Smooth muscle cell (in vitro differentiated cells): ENCODE results near the gene CELSR1. TPM values are rescaled to one million over a fixed set of nuclear protein-coding genes. Genes with fewer than 3 reads are reported as not detected.

Experiments
- DNase-seq: peaks from one replicate; lab custom pipeline; 2025; ENCODE audit not compliant: unreplicated experiment; lab: John Stamatoyannopoulos, UW
- H2AFZ ChIP-seq: fragments of 200-600 bp; sonication (generic); 2 replicates; pipeline ENCODE4 v1.6.0; 2016; ENCODE audit warnings: antibody characterized with exemption, low read depth, mild to moderate bottlenecking
- H3F3A ChIP-seq: fragments of 200-600 bp; sonication (generic); 2 replicates; pipeline ENCODE4 v1.6.0; 2017; ENCODE audit warnings: antibody characterized with exemption, low read depth
- H3K27ac ChIP-seq: fragments of 200-600 bp; sonication (generic); 2 replicates; pipeline ENCODE4 v1.5.1; 2016; ENCODE audit warnings: low read depth, mild to moderate bottlenecking
- H3K27me3 ChIP-seq: fragments of 200-600 bp; sonication (generic); 2 replicates; pipeline ENCODE4 v1.6.1; 2016; ENCODE audit warnings: low read depth, mild to moderate bottlenecking
- H3K36me3 ChIP-seq: fragments of 200-600 bp; sonication (generic); 2 replicates; pipeline ENCODE4 v1.5.1; 2016; ENCODE audit warnings: low read depth
- H3K4me1 ChIP-seq: fragments of 200-600 bp; sonication (generic); 2 replicates; pipeline ENCODE4 v1.5.1; 2016; ENCODE audit warnings: low read depth
- H3K4me2 ChIP-seq: fragments of 200-600 bp; sonication (generic); 2 replicates; pipeline ENCODE4 v1.6.0; 2016; ENCODE audit warnings: mild to moderate bottlenecking
- H3K4me3 ChIP-seq: fragments of 200-600 bp; sonication (generic); 2 replicates; pipeline ENCODE4 v1.5.1; 2016; ENCODE audit warnings: mild to moderate bottlenecking
- H3K79me2 ChIP-seq: fragments of 200-600 bp; sonication (generic); 2 replicates; pipeline ENCODE4 v1.6.0; 2016; ENCODE audit warnings: low read depth, mild to moderate bottlenecking
- H3K9ac ChIP-seq: fragments of 200-600 bp; sonication (generic); 2 replicates; pipeline ENCODE4 v1.6.0; 2016; ENCODE audit warnings: low read depth
- H3K9me3 ChIP-seq: fragments of 200-600 bp; sonication (generic); replicated peaks from 2 replicates; pipeline ENCODE4 v1.5.1; 2016; ENCODE audit warnings: low read depth
- H4K20me1 ChIP-seq: fragments of 200-600 bp; sonication (generic); 2 replicates; pipeline ENCODE4 v1.6.0; 2016; ENCODE audit warnings: low read depth
- CTCF ChIP-seq: fragments of 200-600 bp; sonication (generic); IDR thresholded peaks from 2 replicates; pipeline ENCODE4 v1.5.1; 2017; ENCODE audit warnings: borderline replicate concordance, mild to moderate bottlenecking, antibody characterized with exemption; ENCODE audit not compliant: insufficient read depth, poor library complexity, severe bottlenecking
- WGBS: methylation state at CpG from one replicate; pipeline ENCODE4 v1.1.7; 2016; ENCODE audit warnings: low lambda C conversion rate; 5-methylcytosine and 5-hydroxymethylcytosine counted together
- polyA plus RNA-seq: library from polyadenylated mRNA; unstranded; fragments of >200 nt; fragmentation: Nextera tagmentation; extraction: Ambion mirVana; gene quantifications from 2 replicates; pipeline ENCODE4 v1.2.1, GENCODE V29; 2016
- total RNA-seq: library from RNA; depleted of rRNA; stranded (reverse); fragments of >200 nt; gene quantifications from 2 replicates; pipeline ENCODE4 v1.2.3, GENCODE V29; 2014

Gene CELSR1
- total and polyA plus RNA-seq, 2 experiments from 2014 or later, result 3.6 to 15.2 TPM

GRCh38 chr22:46357711-46358520 lies 179.5 kb downstream of the CELSR1 start:
- 95% methylated on average over 8 of the region's 19 CpGs for WGBS
- TF ChIP-seq CTCF, result no peak
- Histone ChIP-seq H3K4me3 (no peak overlapping the region), H3K27me3 (no peaks in the 10 kb centered on the region), H4K20me1 (peaks cover 32% of the 10 kb centered on the region), H2AFZ (no peak overlapping the region), H3K79me2 (no peaks in the 10 kb centered on the region), H3F3A (no peaks in the 10 kb centered on the region), H3K36me3 (no peaks in the 10 kb centered on the region), H3K4me2 (no peak overlapping the region), H3K9me3 (no peaks in the 10 kb centered on the region), H3K9ac (no peak overlapping the region), H3K27ac (no peak overlapping the region), H3K4me1 (no peaks in the 10 kb centered on the region)
- DNase-seq, result no peak

DNA sequence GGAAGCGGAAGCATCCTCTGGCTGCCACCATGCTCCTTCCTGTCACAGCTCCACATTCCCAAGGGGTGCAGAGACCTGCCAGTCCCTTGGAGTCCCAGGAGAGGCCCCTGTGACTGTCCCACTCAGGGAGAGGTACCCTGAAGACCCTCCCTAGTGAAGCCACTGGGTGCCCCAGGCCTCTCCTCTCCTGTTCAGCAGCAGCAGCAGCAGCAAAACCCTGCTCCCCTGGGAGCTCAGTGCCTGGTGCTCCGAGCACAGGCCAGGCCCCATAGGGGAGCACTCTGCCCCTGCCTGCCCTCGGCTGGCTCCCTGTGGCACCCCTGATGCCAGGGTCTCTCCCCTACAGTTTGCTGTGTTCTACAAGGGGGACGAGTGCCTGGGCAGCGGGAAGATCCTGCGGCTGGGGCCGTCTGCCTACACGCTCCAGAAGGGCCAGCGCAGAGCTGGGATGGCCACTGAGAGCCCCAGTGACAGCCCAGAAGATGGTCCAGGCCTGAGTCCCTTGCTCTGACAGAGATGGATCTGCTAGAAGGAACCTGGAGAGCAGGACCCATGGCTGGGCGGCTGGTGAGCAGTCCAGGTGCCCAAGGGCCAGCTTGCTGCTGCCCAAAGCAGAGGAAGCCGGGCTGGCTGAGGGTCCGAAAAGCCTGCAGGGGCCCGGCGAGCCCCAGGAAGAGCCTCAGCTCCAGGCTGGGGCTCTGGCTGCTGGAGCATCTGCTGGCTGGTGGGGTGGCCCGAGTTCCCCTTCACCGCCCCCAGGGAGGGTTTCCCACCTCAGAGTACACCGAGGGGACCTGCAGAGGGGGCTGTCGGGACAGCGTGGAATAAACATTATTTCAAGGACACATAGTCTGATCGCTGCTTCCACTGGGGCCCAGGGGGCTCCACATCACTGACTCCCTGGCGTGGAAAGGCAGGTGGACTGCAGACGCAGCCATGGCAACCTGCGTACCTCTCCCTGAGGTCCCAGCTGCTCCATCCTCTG lies 180.6 kb downstream of the CELSR1 start:
- Histone ChIP-seq H3K4me2 (no peak overlapping the region), H3K4me1 (no peaks in the 10 kb centered on the region), H3K36me3 (no peaks in the 10 kb centered on the region), H3K9ac (no peak overlapping the region), H3K79me2 (no peaks in the 10 kb centered on the region), H2AFZ (no peak overlapping the region), H3K9me3 (no peaks in the 10 kb centered on the region), H3K27ac (no peak overlapping the region), H3F3A (no peaks in the 10 kb centered on the region), H3K27me3 (no peaks in the 10 kb centered on the region), H3K4me3 (no peak overlapping the region), H4K20me1 (peaks cover 41% of the 10 kb centered on the region)
- WGBS, result 96% methylated on average over 23 of the region's 23 CpGs
- DNase-seq, result no peak
- TF ChIP-seq CTCF, result no peak

- H3K9me3 ChIP-seq, result no peaks in the 10 kb centered on the region
- DNase-seq, result no peak
- no peaks in the 10 kb centered on the region for H3K27me3 ChIP-seq
- 97% methylated on average over 12 of the region's 12 CpGs for WGBS
- H3K9ac ChIP-seq, result no peak overlapping the region
- H3K79me2 ChIP-seq, result no peaks in the 10 kb centered on the region
- H2AFZ ChIP-seq, result no peak overlapping the region
- H3K27ac ChIP-seq, result no peak overlapping the region
- peaks cover 41% of the 10 kb centered on the region for H4K20me1 ChIP-seq
- no peak overlapping the region for H3K4me3 ChIP-seq
- no peaks in the 10 kb centered on the region for H3K4me1 ChIP-seq
- H3K36me3 ChIP-seq, result no peaks in the 10 kb centered on the region
- H3F3A ChIP-seq, result no peaks in the 10 kb centered on the region
- TF ChIP-seq CTCF, result no peak
- no peak overlapping the region for H3K4me2 ChIP-seq
Observed at GRCh38 chr22:46355996-46356471, 181.4 kb downstream of the CELSR1 start.
